Mammary epithelial cell (primary cell): Measurements from ENCODE around the gene CPSF7.

Experiments used
- CTCF ChIP-seq, 2 donors: IDR thresholded peaks in 1 of 2; conservative IDR thresholded peaks in 1 of 2; 2 replicates each; pipeline ENCODE4 v1.5.1; 2011 to 2012; ENCODE audit warnings: inconsistent platforms in 2 of 2, low read length in 2 of 2, mild to moderate bottlenecking in 2 of 2, control low read depth in 1 of 2, low read depth in 1 of 2; ENCODE audit not compliant: insufficient read depth in 1 of 2; ENCODE audit errors: extremely low read depth in 1 of 2
- EZH2 ChIP-seq: IDR thresholded peaks from 2 replicates; pipeline ENCODE4 v1.6.1; 2012; ENCODE audit warnings: low read length, inconsistent platforms, borderline replicate concordance

DNA sequence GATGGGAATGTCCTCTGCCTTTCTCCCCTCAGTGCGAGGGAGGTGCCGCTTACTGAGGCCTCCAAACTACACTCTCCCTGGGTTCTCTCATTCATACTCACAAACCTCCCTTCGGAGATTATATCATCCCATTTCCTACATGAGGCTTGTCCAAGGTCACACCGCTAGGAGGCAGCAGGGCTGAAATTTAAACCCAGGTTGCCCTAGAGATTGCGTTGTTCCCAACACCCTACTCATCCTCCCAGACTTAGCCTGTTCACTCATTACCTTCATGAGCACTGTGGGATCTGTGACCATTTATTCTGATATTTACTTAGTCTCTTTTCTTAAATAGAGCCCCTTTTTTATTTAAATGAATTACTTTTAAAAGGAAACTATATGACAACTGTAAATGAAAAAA lies 31.2 kb upstream of the CPSF7 start:
- TF ChIP-seq CTCF (conservative IDR thresholded peaks at IDR 0.05 in 1 of 2, IDR thresholded peaks at IDR 0.05 in 1 of 2; ENCODE audit: extremely low read depth in 1 of 2, insufficient read depth in 1 of 2, low read depth in 1 of 2, low read length in 2 of 2) (no peak), EZH2 (no peak)
